ENCODE data around the gene DEAF1. TPM values are rescaled to one million over a fixed set of nuclear protein-coding genes. Genes with fewer than 3 reads are reported as not detected.
"Not testable (repeated sequence)": the region's sequence is repeated elsewhere in the genome, so short reads cannot be mapped to it uniquely, and the experiment has no call there.

Gene DEAF1
- total RNA-seq, 4 donors from 2014 or later, result 37.0 to 60.6 (median 43.7) TPM

- H3K4me1 ChIP-seq, result no peaks in the 10 kb centered on the region
- H3K9me3 ChIP-seq, result no peaks in the 10 kb centered on the region
- TF ChIP-seq EP300 (IDR thresholded peaks at IDR 0.05) (no peak), POLR2AphosphoS5 (IDR thresholded peaks at IDR 0.05) (no peak), CTCF (IDR thresholded peaks at IDR 0.05) (no peak), POLR2A (IDR thresholded peaks at IDR 0.05) (no peak)
- peaks cover 37% of the 10 kb centered on the region for H3K36me3 ChIP-seq
- DNase-seq (ENCODE audit: low spot score in 2 of 2), result no peak
- 92% methylated on average over 10 of the region's 10 CpGs for WGBS
- no peak overlapping the region for H3K4me3 ChIP-seq
- H3K27me3 ChIP-seq, result no peaks in the 10 kb centered on the region
- no peak overlapping the region for H3K27ac ChIP-seq
These were observed 44.5 kb downstream of the DEAF1 start for GRCh38 chr11:650482-650881.

GRCh38 chr11:647672-648158 is 47.3 kb downstream of the DEAF1 start:
- not testable (repeated sequence) for H3K4me3 ChIP-seq; H3K4me1 ChIP-seq; H3K27me3 ChIP-seq; H3K9me3 ChIP-seq; H3K27ac ChIP-seq; DNase-seq (ENCODE audit: low spot score in 2 of 2)
- peaks cover 34% of the 10 kb centered on the region for H3K36me3 ChIP-seq
- 86% methylated on average over 10 of the region's 14 CpGs for WGBS

GRCh38 chr11:646214-646613 is 48.8 kb downstream of the DEAF1 start:
- H3K27ac ChIP-seq, result no peak overlapping the region
- peaks cover 29% of the 10 kb centered on the region for H3K36me3 ChIP-seq
- H3K4me3 ChIP-seq, result no peak overlapping the region
- no peaks in the 10 kb centered on the region for H3K4me1 ChIP-seq
- no peaks in the 10 kb centered on the region for H3K9me3 ChIP-seq
- DNase-seq (ENCODE audit: low spot score in 2 of 2), result no peak
- TF ChIP-seq POLR2AphosphoS5 (IDR thresholded peaks at IDR 0.05) (no peak), CTCF (IDR thresholded peaks at IDR 0.05) (no peak), EP300 (IDR thresholded peaks at IDR 0.05) (no peak), POLR2A (IDR thresholded peaks at IDR 0.05) (no peak)
- WGBS, result 87% methylated on average over 14 of the region's 14 CpGs
- no peaks in the 10 kb centered on the region for H3K27me3 ChIP-seq

- no peak for DNase-seq (ENCODE audit: low spot score in 2 of 2)
- Histone ChIP-seq H3K27ac (no peak overlapping the region), H3K36me3 (peaks cover 23% of the 10 kb centered on the region), H3K4me1 (no peaks in the 10 kb centered on the region), H3K27me3 (no peaks in the 10 kb centered on the region), H3K9me3 (no peaks in the 10 kb centered on the region), H3K4me3 (no peak overlapping the region)
- TF ChIP-seq EP300 (IDR thresholded peaks at IDR 0.05) (no peak), POLR2AphosphoS5 (IDR thresholded peaks at IDR 0.05) (no peak), CTCF (IDR thresholded peaks at IDR 0.05) (no peak), POLR2A (IDR thresholded peaks at IDR 0.05) (no peak)
- WGBS, result 88% methylated on average over 16 of the region's 16 CpGs
These were observed 49.5 kb downstream of the DEAF1 start for GRCh38 chr11:645536-645935.

GRCh38 chr11:643849-644738 is 50.9 kb downstream of the DEAF1 start:
- no peak for DNase-seq (ENCODE audit: low spot score in 2 of 2)
- peaks cover 11% of the 10 kb centered on the region for H3K4me1 ChIP-seq
- TF ChIP-seq EP300 (IDR thresholded peaks at IDR 0.05), result no peak
- TF ChIP-seq POLR2AphosphoS5 (IDR thresholded peaks at IDR 0.05), result no peak
- TF ChIP-seq POLR2A (IDR thresholded peaks at IDR 0.05), result no peak
- TF ChIP-seq CTCF (IDR thresholded peaks at IDR 0.05), result no peak
- H3K27ac ChIP-seq, result no peak overlapping the region
- peaks cover 21% of the 10 kb centered on the region for H3K36me3 ChIP-seq
- H3K4me3 ChIP-seq, result no peak overlapping the region
- WGBS, result 95% methylated on average over 24 of the region's 50 CpGs
- no peaks in the 10 kb centered on the region for H3K9me3 ChIP-seq
- peaks cover 14% of the 10 kb centered on the region for H3K27me3 ChIP-seq

Data from suprapubic skin (tissue), 4 donors.